GM12878 (cell line): ENCODE results near the gene RPS6KA2. TPM values are rescaled to one million over a fixed set of nuclear protein-coding genes. Genes with fewer than 3 reads are reported as not detected.

Experiments used
- ATAC-seq: fragments of 200-7000 bp; cut with Tn5 transposase; 3 replicates; pipeline ENCODE4 v1.9.1; 2020; ENCODE audit warnings: mild to moderate bottlenecking, moderate library complexity
- BruUV-seq: library from RNA; stranded (reverse); fragments of 400-500 nt; replicated peaks from 2 replicates; lab custom pipeline; 2021; lab: Mats Ljungman, UMichigan
- CTCF ChIA-PET: fragments of 300-600 bp; sonication (Branson Sonifier 250); formaldehyde crosslinking; extraction: SDS; loops from one replicate; lab custom pipeline; 2021; ENCODE audit warnings: inconsistent platforms; lab: Yijun Ruan, JAX
- POLR2A ChIA-PET: fragments of 350-600 bp; formaldehyde crosslinking; extraction: SDS; loops from one replicate; lab custom pipeline; 2021; ENCODE audit warnings: inconsistent platforms; lab: Charles Lee
- RAD21 ChIA-PET: fragments of 300-600 bp; sonication (Branson Sonifier 250); formaldehyde crosslinking; loops from one replicate; lab custom pipeline; 2023; ENCODE audit warnings: antibody characterized with exemption; ENCODE audit not compliant: unreplicated experiment; lab: Charles Lee
- SMC1A ChIA-PET: fragments of 300-600 bp; sonication (Branson Sonifier 250); formaldehyde crosslinking; loops from one replicate; lab custom pipeline; 2023; ENCODE audit not compliant: unreplicated experiment, uncharacterized antibody; lab: Charles Lee
- DNase-seq: peaks from one replicate; pipeline ENCODE4 v3.0.0-alpha.2; 2011; ENCODE audit warnings: low read depth, low spot score
- FAIRE-seq: peaks from 3 replicates; lab custom pipeline; 2011; peaks lifted over from hg19 to GRCh38; lab: Jason Lieb, UNC
- H2AFZ ChIP-seq: 2 replicates; pipeline ENCODE4 v1.6.0; 2011; ENCODE audit warnings: low read depth, low read length, control low read depth; ENCODE audit not compliant: control insufficient read depth
- H3K27ac ChIP-seq: 2 replicates; pipeline ENCODE4 v1.5.1; 2011; ENCODE audit warnings: control low read depth; ENCODE audit not compliant: control insufficient read depth, insufficient read depth
- H3K27me3 ChIP-seq, 2 experiments: replicated peaks in 1 of 2; 2 replicates each; pipeline versions ENCODE4 v1.6.0 to v1.6.1; 2011; ENCODE audit warnings: low read length in 1 of 2; ENCODE audit not compliant: control insufficient read depth in 2 of 2, insufficient read depth in 2 of 2
- H3K36me3 ChIP-seq, 2 experiments: 2 replicates each; pipeline ENCODE4 v1.5.1; 2011; ENCODE audit warnings: low read length in 1 of 2; ENCODE audit not compliant: control insufficient read depth in 2 of 2, insufficient read depth in 2 of 2
- H3K4me1 ChIP-seq: 2 replicates; pipeline ENCODE4 v1.6.1; 2011; ENCODE audit warnings: mild to moderate bottlenecking, low read length, moderate library complexity, mixed read lengths; ENCODE audit not compliant: control insufficient read depth, insufficient read depth
- H3K4me2 ChIP-seq: 2 replicates; pipeline ENCODE4 v1.6.0; 2011; ENCODE audit warnings: control low read depth; ENCODE audit not compliant: control insufficient read depth, insufficient read depth
- H3K4me3 ChIP-seq: fragments of 200-600 bp; sonication (generic); 2 replicates; pipeline ENCODE4 v1.5.1; 2016
- H3K79me2 ChIP-seq: 2 replicates; pipeline ENCODE4 v1.6.0; 2011; ENCODE audit warnings: low read length; ENCODE audit not compliant: control insufficient read depth, insufficient read depth
- H3K9ac ChIP-seq: 2 replicates; pipeline ENCODE4 v1.8.0; 2011; ENCODE audit warnings: low read length, control low read depth, mixed read lengths; ENCODE audit not compliant: control insufficient read depth, insufficient read depth
- H3K9me3 ChIP-seq: replicated peaks from 3 replicates; pipeline ENCODE4 v1.5.1; 2011; ENCODE audit warnings: mild to moderate bottlenecking, low read length; ENCODE audit not compliant: control insufficient read depth, insufficient read depth
- H4K20me1 ChIP-seq: 2 replicates; pipeline ENCODE4 v1.6.0; 2011; ENCODE audit not compliant: control insufficient read depth, insufficient read depth
- CHD2 ChIP-seq: IDR thresholded peaks from 2 replicates; pipeline ENCODE4 v1.6.1; 2011; ENCODE audit warnings: low read depth, low read length, improper control_type of control experiment, borderline replicate concordance
- MLLT1 ChIP-seq: fragments of 450-650 bp; IDR thresholded peaks from 2 replicates; pipeline ENCODE4 v1.6.1; 2016; ENCODE audit warnings: mild to moderate bottlenecking
- PBX3 ChIP-seq: IDR thresholded peaks from 2 replicates; pipeline ENCODE4 v1.6.1; 2011; ENCODE audit warnings: mild to moderate bottlenecking, low read depth, low read length, moderate library complexity; ENCODE audit not compliant: insufficient replicate concordance
- SIX5 ChIP-seq: IDR thresholded peaks from 2 replicates; pipeline ENCODE4 v1.6.1; 2011; ENCODE audit warnings: mild to moderate bottlenecking, low read depth, low read length, moderate library complexity; ENCODE audit not compliant: severe bottlenecking
- TCF3 ChIP-seq: IDR thresholded peaks from 2 replicates; pipeline ENCODE4 v1.6.1; 2012; ENCODE audit warnings: low read depth, mild to moderate bottlenecking, low read length, borderline replicate concordance; ENCODE audit not compliant: insufficient read depth
- ZNF384 ChIP-seq: IDR thresholded peaks from 2 replicates; pipeline ENCODE4 v1.6.1; 2012; ENCODE audit warnings: low read depth, mild to moderate bottlenecking, low read length, improper control_type of control experiment, borderline replicate concordance
- WGBS: methylation state at CpG from one replicate; pipeline ENCODE4 v1.1.6; 2016; ENCODE audit warnings: low lambda C conversion rate; ENCODE audit not compliant: insufficient replicate concordance, insufficient coverage; ENCODE audit errors: missing lambda C conversion rate; 5-methylcytosine and 5-hydroxymethylcytosine counted together
- in situ Hi-C: fragments of 300-500 bp; cut with MboI; formaldehyde crosslinking; loops from 9 replicates; pipeline ENCODE4 v1.14.3; 2018; ENCODE audit warnings: mixed read lengths
- intact Hi-C: fragments of 100-400 bp; cut with micrococcal nuclease; formaldehyde crosslinking; loops from one replicate; pipeline ENCODE4 v1.14.2; 2022; ENCODE audit not compliant: unreplicated experiment
- polyA plus RNA-seq, 11 experiments: library from polyadenylated mRNA; depleted of rRNA in 4 of 11; unstranded in 6 of 11; stranded (reverse) in 5 of 11; fragments of >200 nt; fragmentation: Nextera tagmentation in 4 of 11; fragmentation: Illumina TruSeq in 1 of 11; extraction: Ambion mirVana in 4 of 11; extraction: Trizol in 1 of 11; gene quantifications; 1 replicate in 1 of 11; 2 replicates in 10 of 11; pipeline versions ENCODE4 v1.2.1 to v1.2.3, GENCODE V29; 2011 to 2016; ENCODE audit warnings: inconsistent platforms in 2 of 11, missing spikeins in 2 of 11, low read depth in 1 of 11
- total RNA-seq, 4 experiments: library from RNA; depleted of rRNA in 3 of 4; stranded (reverse); fragments of >200 nt in 3 of 4; fragmentation: Illumina TruSeq in 1 of 4; extraction: Trizol in 1 of 4; gene quantifications; 2 replicates each; pipeline versions ENCODE4 v1.2.1 to v1.2.3, GENCODE V29; 2013 to 2021

Gene RPS6KA2
- total and polyA plus RNA-seq, 10 of the 15 experiments (the other 5 are each of a cell fraction or from before 2014, with no cell fraction given), result 0.02 to 1.0 (median 0.22) TPM; not detected in 1

- TF ChIP-seq CHD2, result no peak
- no peak for TF ChIP-seq ZNF384
- TF ChIP-seq TCF3, result no peak
- TF ChIP-seq MLLT1, result no peak
- TF ChIP-seq PBX3, result no peak
- TF ChIP-seq SIX5, result no peak
- ChIA-PET POLR2A (no interaction called here), RAD21 (no interaction called here), SMC1A (interaction anchor here (1.4 kb wide), 1 partner anchor 8 kb away, joined by 4 read pairs; no protein-coding TSS in a partner anchor), CTCF (interaction anchor here (0.6 kb wide), 1 partner anchor 16 kb away, joined by 3 read pairs; no protein-coding TSS in a partner anchor)
- in situ Hi-C loops (no loop called here), intact Hi-C loops (no loop called here)
- no peak overlapping the region for H2AFZ ChIP-seq
- no peaks in the 10 kb centered on the region for H3K36me3 ChIP-seq
- H3K27ac ChIP-seq, result no peak overlapping the region
- no peaks in the 10 kb centered on the region for H3K27me3 ChIP-seq
- no peak for DNase-seq
- no TSS peak for BruUV-seq
- no peaks in the 10 kb centered on the region for H3K9me3 ChIP-seq
- no peak for FAIRE-seq
- H3K9ac ChIP-seq, result no peak overlapping the region
- no peak for ATAC-seq
- no peaks in the 10 kb centered on the region for H3K79me2 ChIP-seq
- no peaks in the 10 kb centered on the region; the same call in 1 of the 2 replicates for H4K20me1 ChIP-seq
- H3K4me3 ChIP-seq, result no peak overlapping the region
- H3K4me1 ChIP-seq, result no peaks in the 10 kb centered on the region
- no peak overlapping the region for H3K4me2 ChIP-seq
- WGBS, result 37% methylated on average over 11 of the region's 12 CpGs
These were observed 12.9 kb downstream of the RPS6KA2 start for GRCh38 chr6:166614171-166614583.
